WTC11 (cell line): ENCODE measurements around the gene ZNF438. TPM values are rescaled to one million over a fixed set of nuclear protein-coding genes. Genes with fewer than 3 reads are reported as not detected.
A peak's percentile ranks its signal among the peaks of the same experiment; 100 is the strongest.

ENCODE experiments used
- ATAC-seq: fragments of 200-7000 bp; cut with Tn5 transposase; 2 replicates; pipeline ENCODE4 v1.10.0; 2021; ENCODE audit warnings: mild to moderate bottlenecking, moderate library complexity
- CTCF ChIA-PET: fragments of 300-600 bp; sonication (Branson Sonifier 250); formaldehyde crosslinking; loops from one replicate; lab custom pipeline; 2021; ENCODE audit warnings: antibody characterized with exemption; lab: Charles Lee
- POLR2A ChIA-PET: fragments of 350-600 bp; sonication (Branson Sonifier 250); formaldehyde crosslinking; loops from one replicate; lab custom pipeline; 2021; ENCODE audit warnings: antibody characterized with exemption; lab: Charles Lee
- DNase-seq: peaks from one replicate; pipeline ENCODE4 v3.0.0; 2021; ENCODE audit warnings: low spot score
- H3K27ac Mint-ChIP-seq: 2 replicates; pipeline ENCODE4 v1.8.0; 2021; ENCODE audit warnings: mixed read lengths
- H3K27me3 Mint-ChIP-seq: 2 replicates; pipeline ENCODE4 v1.8.0; 2021; ENCODE audit warnings: low read depth, mild to moderate bottlenecking, moderate library complexity, mixed read lengths
- H3K36me3 Mint-ChIP-seq: 2 replicates; pipeline ENCODE4 v1.8.0; 2021; ENCODE audit warnings: mixed read lengths
- H3K4me1 Mint-ChIP-seq: 2 replicates; pipeline ENCODE4 v1.8.0; 2022; ENCODE audit warnings: mixed read lengths
- H3K4me3 Mint-ChIP-seq: 2 replicates; pipeline ENCODE4 v1.8.0; 2021; ENCODE audit warnings: mild to moderate bottlenecking, moderate library complexity, mixed read lengths
- H3K9me3 Mint-ChIP-seq: 2 replicates; pipeline ENCODE4 v1.8.0; 2021; ENCODE audit warnings: mixed read lengths
- CREB1 ChIP-seq: sonication (generic); formaldehyde crosslinking; IDR thresholded peaks from 2 replicates; pipeline ENCODE4 v1.8.0; 2023; ENCODE audit warnings: mild to moderate bottlenecking, missing genetic modification reagents
- ELF4 ChIP-seq: sonication (generic); formaldehyde crosslinking; IDR thresholded peaks from 2 replicates; pipeline ENCODE4 v1.8.1; 2022; ENCODE audit warnings: low read depth, mild to moderate bottlenecking, moderate library complexity, missing genetic modification reagents
- EMX1 ChIP-seq: fragments of 250-450 bp; sonication (Bioruptor Pico); IDR thresholded peaks from 2 replicates; pipeline ENCODE4 v1.8.0; 2021; ENCODE audit warnings: mild to moderate bottlenecking
- ESRRA ChIP-seq: sonication (generic); formaldehyde crosslinking; IDR thresholded peaks from 2 replicates; pipeline ENCODE4 v1.8.1; 2022; ENCODE audit warnings: mild to moderate bottlenecking, missing genetic modification reagents, borderline replicate concordance
- IRF2 ChIP-seq: sonication (generic); formaldehyde crosslinking; IDR thresholded peaks from 2 replicates; pipeline ENCODE4 v1.8.0; 2022; ENCODE audit warnings: low read depth, missing genetic modification reagents, borderline replicate concordance
- JAZF1 ChIP-seq: fragments of 250-450 bp; sonication (Bioruptor Pico); IDR thresholded peaks from 2 replicates; pipeline ENCODE4 v1.9.0; 2021; ENCODE audit warnings: moderate library complexity, mild to moderate bottlenecking, inconsistent platforms
- KAT7 ChIP-seq: sonication (generic); formaldehyde crosslinking; IDR thresholded peaks from 2 replicates; pipeline ENCODE4 v1.8.1; 2023; ENCODE audit warnings: missing genetic modification reagents, mild to moderate bottlenecking, borderline replicate concordance
- NFATC4 ChIP-seq: fragments of 250-450 bp; sonication (Bioruptor Pico); IDR thresholded peaks from 2 replicates; pipeline ENCODE4 v1.9.0; 2021; ENCODE audit warnings: mild to moderate bottlenecking
- NFE2L1 ChIP-seq: sonication (generic); formaldehyde crosslinking; IDR thresholded peaks from 2 replicates; pipeline ENCODE4 v1.8.1; 2023; ENCODE audit warnings: missing genetic modification reagents
- NFYB ChIP-seq: sonication (generic); formaldehyde crosslinking; conservative IDR thresholded peaks from 2 replicates; pipeline ENCODE4 v1.8.0; 2022; ENCODE audit warnings: low read depth, missing genetic modification reagents
- RELA ChIP-seq: sonication (generic); formaldehyde crosslinking; IDR thresholded peaks from 2 replicates; pipeline ENCODE4 v1.8.1; 2022; ENCODE audit warnings: missing genetic modification reagents, mild to moderate bottlenecking, borderline replicate concordance
- RORB ChIP-seq: fragments of 250-450 bp; sonication (Bioruptor Pico); IDR thresholded peaks from 2 replicates; pipeline ENCODE4 v1.9.0; 2021; ENCODE audit warnings: mild to moderate bottlenecking
- SOX15 ChIP-seq: fragments of 250-450 bp; sonication (Bioruptor Pico); IDR thresholded peaks from 2 replicates; pipeline ENCODE4 v1.9.0; 2021; ENCODE audit warnings: mild to moderate bottlenecking
- ZNF121 ChIP-seq: sonication (generic); formaldehyde crosslinking; IDR thresholded peaks from 2 replicates; pipeline ENCODE4 v1.8.0; 2023; ENCODE audit warnings: missing genetic modification reagents
- ZNF416 ChIP-seq: fragments of 250-450 bp; sonication (Bioruptor Pico); IDR thresholded peaks from 2 replicates; pipeline ENCODE4 v1.9.0; 2021; ENCODE audit warnings: mild to moderate bottlenecking, inconsistent platforms
- ZNF425 ChIP-seq: fragments of 250-450 bp; sonication (Bioruptor Pico); conservative IDR thresholded peaks from 2 replicates; pipeline ENCODE4 v1.9.0; 2021; ENCODE audit warnings: mild to moderate bottlenecking
- ZNF512 ChIP-seq: sonication (generic); formaldehyde crosslinking; IDR thresholded peaks from 2 replicates; pipeline ENCODE4 v1.8.1; 2022; ENCODE audit warnings: missing genetic modification reagents, borderline replicate concordance
- ZNF671 ChIP-seq: fragments of 250-450 bp; sonication (Bioruptor Pico); IDR thresholded peaks from 2 replicates; pipeline ENCODE4 v1.8.0; 2021; ENCODE audit warnings: mild to moderate bottlenecking
- total RNA-seq: library from RNA; stranded (reverse); gene quantifications from 3 replicates; pipeline ENCODE4 v1.2.3, GENCODE V29; 2021
- TF ChIP-seq, protein P1 (sequence below): sonication (generic); formaldehyde crosslinking; IDR thresholded peaks from 2 replicates; pipeline ENCODE4 v1.8.0; 2022; ENCODE audit warnings: mild to moderate bottlenecking, missing genetic modification reagents
- TF ChIP-seq, protein P2 (sequence below): fragments of 250-450 bp; sonication (Bioruptor Pico); IDR thresholded peaks from 2 replicates; pipeline ENCODE4 v1.9.0; 2021; ENCODE audit warnings: mild to moderate bottlenecking
- TF ChIP-seq, protein P3 (sequence below): sonication (generic); formaldehyde crosslinking; IDR thresholded peaks from 2 replicates; pipeline ENCODE4 v1.8.1; 2022; ENCODE audit warnings: mild to moderate bottlenecking, moderate library complexity, missing genetic modification reagents
- TF ChIP-seq, protein P4 (sequence below): sonication (generic); formaldehyde crosslinking; IDR thresholded peaks from 2 replicates; pipeline ENCODE4 v1.8.0; 2022; ENCODE audit warnings: mild to moderate bottlenecking, missing genetic modification reagents
- TF ChIP-seq, protein P5 (sequence below): sonication (generic); formaldehyde crosslinking; IDR thresholded peaks from 2 replicates; pipeline ENCODE4 v1.8.1; 2022; ENCODE audit warnings: low read depth, missing genetic modification reagents, borderline replicate concordance

Gene ZNF438
- total RNA-seq, 1 experiment from 2014 or later = 1.9 TPM

GRCh38 chr10:30897048-30897447, 134.6 kb downstream of the ZNF438 start:
- Mint-ChIP-seq H3K4me3 (no peak overlapping the region), H3K27me3 (no peaks in the 10 kb centered on the region; the same call in 1 of the 2 replicates), H3K27ac (no peak overlapping the region), H3K4me1 (peaks cover 5% of the 10 kb centered on the region), H3K9me3 (peaks cover 31% of the 10 kb centered on the region), H3K36me3 (peaks cover 15% of the 10 kb centered on the region)
- CTCF ChIA-PET = no interaction called here
- DNase-seq (no peak), ATAC-seq (no peak)
- POLR2A ChIA-PET = no interaction called here
- TF ChIP-seq RELA (CRISPR knock-in tag) = no peak
- TF ChIP-seq ESRRA (CRISPR knock-in tag) = no peak
- TF ChIP-seq NFE2L1 (CRISPR knock-in tag) = no peak
- no peak for TF ChIP-seq ZNF416 (CRISPR knock-in tag)
- TF ChIP-seq CREB1 = no peak
- TF ChIP-seq NFATC4 (CRISPR knock-in tag) = no peak
- TF ChIP-seq ZNF121 (CRISPR knock-in tag) = no peak
- TF ChIP-seq KAT7 (CRISPR knock-in tag) = no peak
- TF ChIP-seq, protein P1, sequence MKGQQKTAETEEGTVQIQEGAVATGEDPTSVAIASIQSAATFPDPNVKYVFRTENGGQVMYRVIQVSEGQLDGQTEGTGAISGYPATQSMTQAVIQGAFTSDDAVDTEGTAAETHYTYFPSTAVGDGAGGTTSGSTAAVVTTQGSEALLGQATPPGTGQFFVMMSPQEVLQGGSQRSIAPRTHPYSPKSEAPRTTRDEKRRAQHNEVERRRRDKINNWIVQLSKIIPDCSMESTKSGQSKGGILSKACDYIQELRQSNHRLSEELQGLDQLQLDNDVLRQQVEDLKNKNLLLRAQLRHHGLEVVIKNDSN (CRISPR knock-in tag) = no peak
- TF ChIP-seq ZNF671 (CRISPR knock-in tag) = no peak
- no peak for TF ChIP-seq ZNF512 (CRISPR knock-in tag)
- TF ChIP-seq ZNF425 (CRISPR knock-in tag) = no peak
- TF ChIP-seq, protein P2, sequence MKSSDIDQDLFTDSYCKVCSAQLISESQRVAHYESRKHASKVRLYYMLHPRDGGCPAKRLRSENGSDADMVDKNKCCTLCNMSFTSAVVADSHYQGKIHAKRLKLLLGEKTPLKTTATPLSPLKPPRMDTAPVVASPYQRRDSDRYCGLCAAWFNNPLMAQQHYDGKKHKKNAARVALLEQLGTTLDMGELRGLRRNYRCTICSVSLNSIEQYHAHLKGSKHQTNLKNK (CRISPR knock-in tag) = no peak
- no peak for TF ChIP-seq ELF4 (CRISPR knock-in tag)
- TF ChIP-seq, protein P3, sequence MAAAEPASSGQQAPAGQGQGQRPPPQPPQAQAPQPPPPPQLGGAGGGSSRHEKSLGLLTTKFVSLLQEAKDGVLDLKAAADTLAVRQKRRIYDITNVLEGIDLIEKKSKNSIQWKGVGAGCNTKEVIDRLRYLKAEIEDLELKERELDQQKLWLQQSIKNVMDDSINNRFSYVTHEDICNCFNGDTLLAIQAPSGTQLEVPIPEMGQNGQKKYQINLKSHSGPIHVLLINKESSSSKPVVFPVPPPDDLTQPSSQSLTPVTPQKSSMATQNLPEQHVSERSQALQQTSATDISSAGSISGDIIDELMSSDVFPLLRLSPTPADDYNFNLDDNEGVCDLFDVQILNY = no peak
- no peak for TF ChIP-seq JAZF1 (CRISPR knock-in tag)

GRCh38 chr10:30894221-30894620, 137.4 kb downstream of the ZNF438 start:
- ChIA-PET CTCF (interaction anchor here (0.7 kb wide), 1 partner anchor 142 kb away, joined by 3 read pairs; no protein-coding TSS in a partner anchor), POLR2A (no interaction called here)
- peaks cover 12% of the 10 kb centered on the region for H3K4me1 Mint-ChIP-seq
- H3K36me3 Mint-ChIP-seq = peaks cover 11% of the 10 kb centered on the region
- peaks cover 21% of the 10 kb centered on the region for H3K9me3 Mint-ChIP-seq
- H3K27ac Mint-ChIP-seq = peak overlapping the region; percentile 4; the same call in 1 of the 2 replicates
- ATAC-seq (no peak), DNase-seq (no peak)
- no peak overlapping the region for H3K4me3 Mint-ChIP-seq
- H3K27me3 Mint-ChIP-seq = no peaks in the 10 kb centered on the region
- no peak for TF ChIP-seq NFYB (CRISPR knock-in tag)
- TF ChIP-seq EMX1 (CRISPR knock-in tag) = no peak
- TF ChIP-seq SOX15 (CRISPR knock-in tag) = no peak
- TF ChIP-seq, protein P2 (CRISPR knock-in tag) = no peak
- no peak for TF ChIP-seq ZNF425 (CRISPR knock-in tag)
- no peak for TF ChIP-seq RORB
- TF ChIP-seq, protein P4, sequence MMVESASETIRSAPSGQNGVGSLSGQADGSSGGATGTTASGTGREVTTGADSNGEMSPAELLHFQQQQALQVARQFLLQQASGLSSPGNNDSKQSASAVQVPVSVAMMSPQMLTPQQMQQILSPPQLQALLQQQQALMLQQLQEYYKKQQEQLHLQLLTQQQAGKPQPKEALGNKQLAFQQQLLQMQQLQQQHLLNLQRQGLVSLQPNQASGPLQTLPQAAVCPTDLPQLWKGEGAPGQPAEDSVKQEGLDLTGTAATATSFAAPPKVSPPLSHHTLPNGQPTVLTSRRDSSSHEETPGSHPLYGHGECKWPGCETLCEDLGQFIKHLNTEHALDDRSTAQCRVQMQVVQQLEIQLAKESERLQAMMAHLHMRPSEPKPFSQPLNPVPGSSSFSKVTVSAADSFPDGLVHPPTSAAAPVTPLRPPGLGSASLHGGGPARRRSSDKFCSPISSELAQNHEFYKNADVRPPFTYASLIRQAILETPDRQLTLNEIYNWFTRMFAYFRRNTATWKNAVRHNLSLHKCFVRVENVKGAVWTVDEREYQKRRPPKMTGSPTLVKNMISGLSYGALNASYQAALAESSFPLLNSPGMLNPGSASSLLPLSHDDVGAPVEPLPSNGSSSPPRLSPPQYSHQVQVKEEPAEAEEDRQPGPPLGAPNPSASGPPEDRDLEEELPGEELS (CRISPR knock-in tag) = no peak
- no peak for TF ChIP-seq ZNF671 (CRISPR knock-in tag)
- TF ChIP-seq IRF2 (CRISPR knock-in tag) = no peak
- TF ChIP-seq, protein P5, sequence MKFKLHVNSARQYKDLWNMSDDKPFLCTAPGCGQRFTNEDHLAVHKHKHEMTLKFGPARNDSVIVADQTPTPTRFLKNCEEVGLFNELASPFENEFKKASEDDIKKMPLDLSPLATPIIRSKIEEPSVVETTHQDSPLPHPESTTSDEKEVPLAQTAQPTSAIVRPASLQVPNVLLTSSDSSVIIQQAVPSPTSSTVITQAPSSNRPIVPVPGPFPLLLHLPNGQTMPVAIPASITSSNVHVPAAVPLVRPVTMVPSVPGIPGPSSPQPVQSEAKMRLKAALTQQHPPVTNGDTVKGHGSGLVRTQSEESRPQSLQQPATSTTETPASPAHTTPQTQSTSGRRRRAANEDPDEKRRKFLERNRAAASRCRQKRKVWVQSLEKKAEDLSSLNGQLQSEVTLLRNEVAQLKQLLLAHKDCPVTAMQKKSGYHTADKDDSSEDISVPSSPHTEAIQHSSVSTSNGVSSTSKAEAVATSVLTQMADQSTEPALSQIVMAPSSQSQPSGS = no peak
- TF ChIP-seq NFE2L1 (CRISPR knock-in tag) = no peak
